ENCODE measurements around the gene KRT8.
"Not testable (repeated sequence)": the region's sequence is repeated elsewhere in the genome, so short reads cannot be mapped to it uniquely, and the experiment has no call there.

KRT8 gene

DNA sequence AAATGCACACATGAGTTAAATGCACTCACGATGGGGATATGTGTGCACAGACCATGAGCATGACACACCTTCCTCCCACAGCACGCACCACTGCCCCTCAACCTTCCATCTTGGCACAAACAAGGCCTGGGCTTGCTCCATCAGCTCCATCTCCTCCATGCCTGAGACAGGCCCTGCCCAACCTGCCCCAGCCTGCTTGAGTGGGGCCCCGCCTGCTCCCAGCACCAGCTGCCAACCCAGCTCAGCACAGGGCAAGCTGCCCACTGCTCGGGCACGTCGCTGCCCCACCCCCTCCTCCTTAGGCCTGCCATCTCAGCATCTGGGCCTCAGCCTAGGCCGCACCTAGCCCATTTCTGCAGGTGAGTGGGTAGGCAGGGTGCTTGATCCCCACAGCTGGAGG lies 28.5 kb downstream of the KRT8 start:
- no peak for DNase-seq (ENCODE audit: low read depth in 2 of 3, low spot score in 2 of 3)

DNA sequence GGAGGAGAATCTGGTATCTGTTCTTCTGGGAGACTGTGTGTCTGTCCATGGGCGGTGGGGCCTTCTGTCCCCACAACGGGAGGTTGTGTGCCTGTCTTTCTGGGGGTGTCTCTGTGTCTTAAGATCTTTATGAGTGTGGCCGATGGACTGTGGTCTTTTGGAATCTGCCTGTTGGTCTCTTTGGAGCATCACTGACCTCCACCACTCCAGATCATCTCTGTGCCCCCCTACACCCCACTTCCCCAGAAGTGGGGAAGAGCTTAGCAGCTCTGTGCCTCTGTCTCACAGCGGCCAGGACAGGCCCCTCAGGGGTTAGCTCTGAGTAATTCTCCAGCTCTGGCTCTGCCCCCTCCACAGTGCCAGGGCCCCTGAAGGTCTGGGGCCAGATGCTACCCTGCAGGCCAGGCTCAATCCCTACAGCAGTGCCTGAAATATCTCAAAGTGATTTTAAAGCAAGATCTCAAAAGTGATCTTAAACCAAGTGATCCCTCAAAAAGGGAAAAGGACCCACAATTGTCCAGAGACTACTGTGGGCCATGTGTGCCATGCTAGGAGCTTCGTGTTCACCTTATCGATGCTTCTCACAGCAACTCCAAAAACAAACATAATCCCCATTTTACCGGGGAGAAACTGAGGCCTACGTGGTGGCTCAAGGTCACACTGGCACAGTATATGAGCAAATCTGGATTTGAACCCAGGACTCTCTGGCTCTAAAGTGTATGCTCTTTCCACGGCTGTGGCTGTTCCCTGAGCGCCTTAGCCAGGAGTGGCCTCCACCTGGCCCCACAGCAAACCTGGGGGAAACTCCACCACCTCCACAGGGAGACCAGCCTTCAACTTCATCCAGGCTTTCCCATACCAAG lies 30.1 kb downstream of the KRT8 start:
- DNase-seq (ENCODE audit: low read depth in 2 of 3, low spot score in 2 of 3) = no peak

DNA sequence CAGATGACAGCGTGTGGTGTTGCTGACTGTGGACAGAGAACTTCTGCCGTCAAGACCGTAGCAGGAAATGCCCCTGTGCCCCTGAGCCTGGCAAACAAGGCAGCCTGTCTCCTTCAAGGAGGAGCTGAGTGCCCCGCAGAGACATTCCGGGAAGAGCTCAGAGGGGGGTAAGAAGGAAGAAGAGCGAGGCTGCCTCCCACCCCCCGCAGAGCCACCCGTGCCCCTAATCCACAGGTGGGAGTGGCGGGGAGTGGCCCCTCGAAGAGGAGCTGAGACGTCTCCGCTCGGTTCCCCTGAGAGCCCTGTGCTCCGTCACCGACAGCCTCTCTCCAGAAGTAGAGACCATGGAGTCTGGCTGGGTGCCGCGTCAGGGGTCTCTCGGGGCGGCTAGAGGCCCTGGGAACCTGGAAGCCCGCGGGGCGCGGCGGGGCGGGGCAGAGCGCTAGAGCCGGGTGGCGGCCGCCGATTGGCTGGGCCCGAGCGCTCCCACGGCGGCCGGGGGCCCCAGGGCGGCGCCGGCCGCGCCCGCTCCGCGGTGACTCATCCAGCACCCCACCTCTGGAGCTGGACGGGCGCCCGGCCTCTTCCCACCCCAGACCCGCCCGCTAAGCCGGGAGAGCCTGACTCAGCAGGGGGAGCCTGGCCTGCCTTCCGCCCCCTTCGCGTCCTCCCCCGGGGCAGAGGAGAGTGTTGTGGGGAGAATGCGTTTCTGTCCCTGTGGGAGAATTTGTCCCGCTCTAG lies 30.9 kb downstream of the KRT8 start:
- peak in 1 of 3 experiments; percentile 28 for DNase-seq (ENCODE audit: low read depth in 2 of 3, low spot score in 2 of 3)

DNA sequence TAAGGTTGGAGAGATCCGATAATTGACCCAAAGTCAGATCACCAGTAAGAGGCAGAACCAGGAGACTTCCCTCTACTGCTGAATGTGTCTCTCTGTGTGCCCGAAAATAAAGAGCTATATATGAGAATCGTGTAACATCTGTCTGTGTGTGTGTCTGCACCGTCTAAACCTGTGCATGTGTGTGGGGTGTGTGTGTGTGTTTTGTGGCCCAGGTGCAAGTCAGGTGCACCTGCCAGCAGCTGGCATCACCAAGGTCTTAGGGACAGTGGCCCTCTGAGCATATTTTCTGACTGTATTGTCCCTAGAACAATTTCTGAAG lies 31.4 kb downstream of the KRT8 start:
- DNase-seq (ENCODE audit: low read depth in 2 of 3, low spot score in 2 of 3) = no peak

DNA sequence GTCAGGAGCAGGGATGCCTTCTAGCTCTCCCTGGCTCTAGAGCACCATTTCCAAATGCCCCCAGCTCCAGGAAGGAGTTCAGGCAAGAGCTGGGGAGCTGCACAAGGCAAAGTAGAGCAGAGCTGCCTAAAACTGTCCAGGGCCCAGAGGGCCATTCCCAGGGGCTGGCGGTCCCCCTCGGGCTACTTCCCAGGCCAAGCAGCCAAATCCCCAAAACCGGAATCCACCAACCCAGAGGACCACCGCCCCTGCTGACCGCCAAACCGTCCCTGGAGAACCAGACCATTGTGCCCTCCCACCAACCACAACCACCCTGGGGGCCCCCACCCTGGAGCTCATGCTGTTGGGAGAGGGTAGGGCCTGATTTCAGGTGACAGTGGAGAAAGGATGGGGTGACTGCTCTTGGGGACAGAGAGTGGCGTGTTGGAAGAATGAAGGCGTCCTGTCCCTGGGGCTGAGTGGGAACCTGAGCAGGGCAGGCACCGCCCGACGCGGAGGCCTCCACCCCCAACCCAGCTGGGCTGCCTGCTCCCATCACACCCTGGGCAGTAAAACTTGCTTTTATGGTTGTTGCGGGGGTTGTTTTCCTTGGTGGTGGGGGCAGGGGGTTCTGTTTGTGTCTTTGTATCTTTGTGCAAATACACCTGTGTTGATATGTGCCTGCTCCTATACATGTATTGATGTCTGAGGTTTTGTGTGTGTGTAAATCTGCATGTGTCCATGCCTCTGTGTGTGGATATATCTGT lies 32.1 kb downstream of the KRT8 start:
- DNase-seq (ENCODE audit: low read depth in 2 of 3, low spot score in 2 of 3) = no peak

- no peak for DNase-seq (ENCODE audit: low read depth in 2 of 3, low spot score in 2 of 3)
These were observed 33.4 kb downstream of the KRT8 start for GRCh38 chr12:52871291-52872039.

DNA sequence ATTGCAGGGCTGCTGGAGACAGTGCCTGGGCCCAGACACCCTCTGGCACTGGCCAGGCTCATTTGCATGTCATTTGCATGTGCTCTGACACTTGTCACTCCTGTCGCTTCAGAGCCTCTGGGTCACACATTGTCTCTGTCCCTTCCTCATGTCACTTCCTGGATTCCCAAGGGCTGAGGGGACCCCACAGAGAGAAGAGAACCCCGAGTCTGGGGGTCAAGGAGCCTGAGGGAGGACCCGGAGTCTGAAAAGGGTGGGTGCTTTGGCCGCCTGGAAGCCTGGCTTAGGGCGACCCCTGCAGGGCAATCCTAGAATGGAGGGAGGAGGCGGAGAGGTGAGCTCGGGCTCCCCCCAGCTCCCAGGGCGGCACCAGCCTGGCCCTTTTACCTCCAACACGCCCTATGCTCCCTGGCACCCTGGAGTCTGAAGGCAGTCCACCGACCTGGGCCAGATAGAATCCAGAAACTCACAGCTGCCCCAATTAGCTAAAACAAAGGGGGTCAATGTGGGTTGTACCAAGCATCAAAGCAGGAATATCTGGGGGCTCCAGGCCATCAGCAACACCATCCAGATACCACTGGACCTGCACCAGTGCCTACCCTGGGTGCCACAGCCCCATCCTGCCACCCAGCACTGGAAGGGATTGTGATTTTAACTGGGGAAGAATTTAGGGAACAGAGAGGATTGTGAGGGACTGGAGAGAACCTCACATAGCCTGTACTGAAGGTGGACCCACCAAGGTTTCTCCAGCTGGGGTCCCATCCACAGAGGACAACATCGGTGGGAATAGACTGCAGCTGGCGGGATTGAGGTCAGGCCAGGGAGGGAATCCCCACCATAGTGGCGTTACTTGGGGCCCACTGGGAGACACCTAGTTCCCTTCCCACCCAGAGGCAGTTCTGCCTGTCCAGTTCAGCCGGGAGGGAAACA lies 34.2 kb downstream of the KRT8 start:
- peak; percentile 47 to 92 (median 81) for DNase-seq (ENCODE audit: low read depth in 2 of 3, low spot score in 2 of 3)

- no peak for DNase-seq (ENCODE audit: low read depth in 2 of 3, low spot score in 2 of 3)
These were observed 37.2 kb downstream of the KRT8 start for GRCh38 chr12:52867642-52868041.

- DNase-seq (ENCODE audit: low read depth in 2 of 3, low spot score in 2 of 3) = no peak
These were observed 37.7 kb downstream of the KRT8 start for GRCh38 chr12:52867152-52867551.

- DNase-seq (ENCODE audit: low read depth in 2 of 3, low spot score in 2 of 3) = no peak
These were observed 39.6 kb downstream of the KRT8 start for GRCh38 chr12:52865090-52865944.

DNA sequence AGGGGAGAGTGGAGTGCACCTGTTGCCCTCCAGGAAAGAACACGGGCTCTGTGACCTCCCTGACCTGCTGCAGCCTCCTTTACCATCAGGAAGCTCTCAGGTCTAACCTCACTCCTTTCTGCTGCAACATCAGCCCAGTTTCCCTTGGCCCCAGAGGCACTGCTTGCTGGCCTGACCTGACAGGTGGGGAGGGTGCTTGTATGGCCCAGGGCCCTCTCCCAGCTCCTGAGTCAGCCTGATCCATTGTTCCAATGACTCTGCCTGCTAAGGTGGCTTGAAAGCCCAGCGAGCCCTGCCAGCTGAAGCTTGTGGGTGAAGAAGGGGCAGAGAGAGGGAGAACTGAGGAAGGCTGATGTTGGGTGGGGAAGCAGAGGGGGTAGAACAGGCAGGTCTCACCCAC lies 42.9 kb downstream of the KRT8 start:
- no peak for DNase-seq (ENCODE audit: low read depth in 2 of 3, low spot score in 2 of 3)

DNA sequence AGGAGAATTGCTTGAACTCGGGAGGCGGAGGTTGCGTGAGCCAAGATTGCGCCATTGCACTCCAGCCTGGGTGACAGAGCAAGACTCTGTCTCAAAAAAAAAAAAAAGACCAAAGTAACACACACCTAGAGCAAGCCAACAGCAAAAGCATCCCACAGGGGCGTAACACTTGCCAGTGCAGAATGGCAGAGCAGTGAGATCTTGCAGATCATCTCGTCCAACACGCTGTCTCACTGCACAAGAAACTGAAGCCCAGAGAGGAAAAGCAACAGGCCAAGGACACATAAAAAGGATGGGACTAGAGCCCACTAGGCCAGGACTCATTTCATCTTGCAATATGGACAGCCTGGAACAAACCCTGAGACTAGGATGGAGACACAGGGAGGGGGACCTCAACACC lies 43.4 kb downstream of the KRT8 start:
- DNase-seq (ENCODE audit: low read depth in 2 of 3, low spot score in 2 of 3) = no peak

DNA sequence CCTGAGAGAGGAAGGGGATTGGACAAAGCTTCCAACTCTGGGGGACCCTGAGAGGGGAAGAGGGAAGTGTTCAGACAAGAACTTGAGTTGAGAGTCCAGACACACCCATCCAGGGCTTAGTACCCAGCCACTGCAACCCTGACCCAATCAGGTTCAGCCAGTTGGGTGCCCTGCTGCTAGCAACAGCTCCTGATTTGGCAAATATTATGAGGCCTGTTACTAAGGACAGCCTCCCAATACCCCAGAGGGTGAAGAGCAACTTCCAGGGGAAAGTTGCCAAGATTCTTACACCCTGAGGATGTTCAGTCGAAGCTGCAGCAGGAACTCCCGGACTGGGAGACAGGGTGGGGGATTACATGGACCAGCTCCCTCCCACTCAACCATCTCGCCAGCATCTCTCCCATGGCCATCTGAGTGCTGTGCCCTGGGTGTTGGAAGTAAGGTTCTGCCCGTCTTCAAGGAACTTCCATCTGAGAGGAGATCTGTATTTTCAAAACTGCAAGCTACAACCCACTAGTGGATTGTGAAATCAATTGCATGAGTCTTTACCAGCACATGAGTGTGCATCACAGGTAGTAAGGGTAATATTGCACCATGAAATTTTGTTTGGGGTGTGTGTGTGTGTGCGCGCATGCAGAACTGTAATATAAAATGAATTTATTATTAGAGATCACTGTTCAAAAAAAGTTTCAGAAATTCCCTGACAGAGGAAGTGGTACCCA lies 44.6 kb downstream of the KRT8 start:
- no peak for DNase-seq (ENCODE audit: low read depth in 2 of 3, low spot score in 2 of 3)

- no peak for DNase-seq (ENCODE audit: low read depth in 2 of 3, low spot score in 2 of 3)
These were observed 47.4 kb downstream of the KRT8 start for GRCh38 chr12:52857500-52857899.

GRCh38 chr12:52856787-52857186 lies 48.1 kb downstream of the KRT8 start:
- DNase-seq (ENCODE audit: low read depth in 2 of 3, low spot score in 2 of 3) = no peak

DNA sequence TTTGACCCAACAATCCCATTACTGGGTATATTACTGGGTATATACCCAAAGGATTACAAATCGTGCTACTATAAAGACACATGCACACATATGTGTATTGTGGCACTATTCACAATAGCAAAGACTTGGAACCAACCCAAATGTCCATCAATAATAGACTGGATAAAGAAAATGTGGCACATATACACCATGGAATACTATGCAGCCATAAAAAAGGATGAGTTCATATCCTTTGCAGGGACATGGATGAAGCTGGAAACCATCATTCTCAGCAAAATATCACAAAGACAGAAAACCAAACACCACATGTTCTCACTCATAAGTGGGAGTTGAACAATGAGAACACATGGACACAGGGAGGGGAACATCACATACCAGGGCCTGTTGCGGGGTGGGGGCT lies 48.8 kb downstream of the KRT8 start:
- DNase-seq (ENCODE audit: low read depth in 2 of 3, low spot score in 2 of 3) = not testable (repeated sequence)

- no peak for DNase-seq (ENCODE audit: low read depth in 2 of 3, low spot score in 2 of 3)
These were observed 53.1 kb downstream of the KRT8 start for GRCh38 chr12:52851787-52852186.

DNA sequence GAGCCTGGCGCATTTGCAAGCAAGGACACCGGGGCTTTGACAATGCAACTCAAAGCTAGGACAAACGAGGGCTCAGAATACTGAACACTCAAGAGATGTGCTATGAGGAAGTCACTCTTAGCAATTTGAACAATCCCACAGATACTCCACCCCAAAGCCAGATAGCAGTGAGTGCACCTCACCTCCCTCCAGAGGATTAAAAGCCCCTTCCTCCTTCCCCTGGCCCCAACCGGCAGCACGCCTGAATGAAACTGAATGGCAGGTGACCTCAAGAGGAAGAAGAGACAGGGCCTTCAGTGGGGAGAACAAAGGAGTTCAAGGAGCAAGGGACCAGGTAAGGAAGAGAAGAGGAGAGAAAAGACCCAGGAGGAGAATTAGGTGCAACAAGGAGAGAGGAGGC lies 54.2 kb downstream of the KRT8 start:
- DNase-seq (ENCODE audit: low read depth in 2 of 3, low spot score in 2 of 3) = no peak

- no peak for DNase-seq (ENCODE audit: low read depth in 2 of 3, low spot score in 2 of 3)
These were observed 55.4 kb downstream of the KRT8 start for GRCh38 chr12:52849511-52849910.
